HEK293T (cell line): ENCODE measurements around the gene ATP9B.

ENCODE experiments used
- L3MBTL2 ChIP-seq: fragments of 450-650 bp; conservative IDR thresholded peaks from 2 replicates; pipeline ENCODE4 v1.6.1; 2016; ENCODE audit warnings: mild to moderate bottlenecking
- NFRKB ChIP-seq: fragments of 450-650 bp; IDR thresholded peaks from 2 replicates; pipeline ENCODE4 v1.6.1; 2016; ENCODE audit warnings: mild to moderate bottlenecking, moderate library complexity
- SUZ12 ChIP-seq: fragments of 450-650 bp; IDR thresholded peaks from 2 replicates; pipeline ENCODE4 v1.6.1; 2016; ENCODE audit warnings: mild to moderate bottlenecking
- TF ChIP-seq, protein P1 (sequence below): fragments of 450-650 bp; IDR thresholded peaks from 2 replicates; pipeline ENCODE4 v1.6.1; 2016

DNA sequence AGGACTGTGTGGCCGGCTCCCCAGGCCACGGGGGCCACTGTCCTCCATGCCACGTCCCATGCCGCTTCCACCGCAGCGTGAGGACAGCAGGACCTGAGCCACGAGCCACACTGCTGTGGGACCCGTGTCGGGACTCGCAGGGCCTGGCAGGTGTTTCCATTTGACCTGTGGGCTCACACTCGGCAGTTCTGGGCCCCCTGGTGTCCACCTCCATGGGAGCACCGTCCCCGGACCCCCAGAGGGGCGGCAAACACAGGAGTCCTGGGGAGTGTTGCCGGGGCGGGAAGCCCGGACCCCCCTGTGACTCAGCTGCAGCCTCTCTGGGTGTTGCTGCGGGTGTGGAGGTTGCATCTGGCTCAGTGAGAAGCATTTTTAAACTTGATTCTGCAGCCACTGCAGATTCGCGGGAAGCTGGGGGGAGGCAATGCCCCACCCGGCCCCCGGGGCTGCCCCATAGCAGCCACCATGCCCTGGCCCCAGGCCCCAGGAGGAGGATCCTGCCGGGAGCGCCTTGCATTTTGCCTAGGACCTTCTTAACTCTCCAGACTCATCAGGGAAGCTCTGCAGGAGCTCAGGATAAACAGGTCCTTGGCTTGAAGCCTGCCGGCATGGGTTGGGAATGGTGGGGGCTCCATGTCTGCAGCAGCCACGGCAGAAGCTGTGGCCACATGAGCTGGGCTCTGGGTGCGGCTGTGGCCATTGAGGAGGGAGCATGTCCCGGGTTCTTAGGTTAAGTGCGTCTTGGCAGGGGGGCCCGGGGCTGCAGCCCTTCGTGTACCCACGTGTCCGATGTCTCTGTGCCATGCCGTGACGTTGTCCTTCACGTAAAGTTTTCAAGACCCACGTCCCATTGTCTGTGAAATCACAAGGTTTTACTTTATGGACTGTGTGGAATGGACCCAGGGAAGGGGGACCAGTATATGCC, 357.4 kb downstream of the ATP9B start:
- TF ChIP-seq NFRKB (no peak), SUZ12 (no peak), L3MBTL2 (no peak)
- TF ChIP-seq, protein P1, sequence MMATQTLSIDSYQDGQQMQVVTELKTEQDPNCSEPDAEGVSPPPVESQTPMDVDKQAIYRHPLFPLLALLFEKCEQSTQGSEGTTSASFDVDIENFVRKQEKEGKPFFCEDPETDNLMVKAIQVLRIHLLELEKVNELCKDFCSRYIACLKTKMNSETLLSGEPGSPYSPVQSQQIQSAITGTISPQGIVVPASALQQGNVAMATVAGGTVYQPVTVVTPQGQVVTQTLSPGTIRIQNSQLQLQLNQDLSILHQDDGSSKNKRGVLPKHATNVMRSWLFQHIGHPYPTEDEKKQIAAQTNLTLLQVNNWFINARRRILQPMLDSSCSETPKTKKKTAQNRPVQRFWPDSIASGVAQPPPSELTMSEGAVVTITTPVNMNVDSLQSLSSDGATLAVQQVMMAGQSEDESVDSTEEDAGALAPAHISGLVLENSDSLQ, result no peak
